ENCODE measurements around the gene DDX31. TPM values are rescaled to one million over a fixed set of nuclear protein-coding genes. Genes with fewer than 3 reads are reported as not detected.
"Not testable (repeated sequence)": the region's sequence is repeated elsewhere in the genome, so short reads cannot be mapped to it uniquely, and the experiment has no call there.

DDX31 gene
- total RNA-seq = 10 to 100 TPM; 10.2 to 10.5 TPM

GRCh38 chr9:132669698-132670456, at the start of gene DDX31:
DDX31 (minus strand) TSS chr9:132669983; CDS start chr9:132669934, 49 bp downstream.
- no peaks in the 10 kb centered on the region for H3K9me3 Mint-ChIP-seq
- H3K27ac Mint-ChIP-seq = peak within 1 kb of the TSS; percentile 85
- H3K36me3 Mint-ChIP-seq (ENCODE audit: low read depth) = peaks cover 11% of the 10 kb centered on the region
- no peaks in the 10 kb centered on the region for H3K27me3 Mint-ChIP-seq
- POLR2A ChIA-PET = interaction anchor here (0.8 to 4.3 kb wide), 28 partner anchors 9 to 1545 kb away, joined by 3 to 33 read pairs (median 4); partner anchors contain the start of genes AK8, CFAP77, NUP214 and SETX
- peaks cover 43% of the 10 kb centered on the region for H3K4me1 Mint-ChIP-seq
- CTCF ChIA-PET = interaction anchor here (1.0 to 1.6 kb wide), 6 partner anchors 10 to 361 kb away, joined by 3 to 5 read pairs (median 4); partner anchors contain the start of gene GTF3C5
- peak; percentile 87 for DNase-seq
- H3K4me3 Mint-ChIP-seq = peak within 1 kb of the TSS; percentile 83

GRCh38 chr9:132718381-132718928, 48.7 kb upstream of the DDX31 start:
- CTCF ChIA-PET; POLR2A ChIA-PET; H3K27ac Mint-ChIP-seq; H3K4me3 Mint-ChIP-seq; H3K36me3 Mint-ChIP-seq (ENCODE audit: low read depth); H3K4me1 Mint-ChIP-seq; DNase-seq; H3K9me3 Mint-ChIP-seq: not testable (repeated sequence)
- H3K27me3 Mint-ChIP-seq = peaks cover 21% of the 10 kb centered on the region

- no peak overlapping the region for H3K4me3 Mint-ChIP-seq
- ChIA-PET CTCF (no interaction called here), POLR2A (no interaction called here)
- no peaks in the 10 kb centered on the region for H3K4me1 Mint-ChIP-seq
- peaks cover 21% of the 10 kb centered on the region for H3K27me3 Mint-ChIP-seq
- no peak for DNase-seq
- no peaks in the 10 kb centered on the region for H3K36me3 Mint-ChIP-seq (ENCODE audit: low read depth)
- no peak overlapping the region for H3K27ac Mint-ChIP-seq
- H3K9me3 Mint-ChIP-seq = no peaks in the 10 kb centered on the region
Measured at GRCh38 chr9:132717326-132717945, 47.7 kb upstream of the DDX31 start.

GRCh38 chr9:132716007-132716406, 46.2 kb upstream of the DDX31 start:
- H3K9me3 Mint-ChIP-seq = no peaks in the 10 kb centered on the region
- no peak overlapping the region for H3K27ac Mint-ChIP-seq
- ChIA-PET POLR2A (no interaction called here), CTCF (no interaction called here)
- no peak overlapping the region for H3K4me3 Mint-ChIP-seq
- DNase-seq = no peak
- H3K4me1 Mint-ChIP-seq = no peaks in the 10 kb centered on the region
- H3K27me3 Mint-ChIP-seq = peaks cover 21% of the 10 kb centered on the region
- H3K36me3 Mint-ChIP-seq (ENCODE audit: low read depth) = no peaks in the 10 kb centered on the region

- peaks cover 10% of the 10 kb centered on the region for H3K27me3 Mint-ChIP-seq
- no peak for DNase-seq
- H3K4me1 Mint-ChIP-seq = no peaks in the 10 kb centered on the region
- no peak overlapping the region for H3K27ac Mint-ChIP-seq
- no peak overlapping the region for H3K4me3 Mint-ChIP-seq
- no peaks in the 10 kb centered on the region for H3K36me3 Mint-ChIP-seq (ENCODE audit: low read depth)
- ChIA-PET POLR2A (interaction anchor here (0.7 kb wide), 1 partner anchor 1263 kb away, joined by 4 read pairs; no protein-coding TSS in a partner anchor), CTCF (no interaction called here)
- no peaks in the 10 kb centered on the region for H3K9me3 Mint-ChIP-seq
Measured at GRCh38 chr9:132712753-132713152, 43.0 kb upstream of the DDX31 start.

GRCh38 chr9:132711846-132712245, 42.1 kb upstream of the DDX31 start:
- Mint-ChIP-seq H3K27ac (no peak overlapping the region), H3K9me3 (no peaks in the 10 kb centered on the region), H3K27me3 (peaks cover 5% of the 10 kb centered on the region), H3K4me3 (no peak overlapping the region), H3K36me3 (ENCODE audit: low read depth) (no peaks in the 10 kb centered on the region), H3K4me1 (no peaks in the 10 kb centered on the region)
- ChIA-PET CTCF (no interaction called here), POLR2A (no interaction called here)
- DNase-seq = no peak

- POLR2A ChIA-PET; H3K27me3 Mint-ChIP-seq; DNase-seq; H3K27ac Mint-ChIP-seq; H3K36me3 Mint-ChIP-seq (ENCODE audit: low read depth); CTCF ChIA-PET; H3K4me1 Mint-ChIP-seq; H3K9me3 Mint-ChIP-seq; H3K4me3 Mint-ChIP-seq: not testable (repeated sequence)
Measured at GRCh38 chr9:132711152-132711551, 41.4 kb upstream of the DDX31 start.

- peaks cover 7% of the 10 kb centered on the region for H3K27me3 Mint-ChIP-seq
- no peaks in the 10 kb centered on the region for H3K36me3 Mint-ChIP-seq (ENCODE audit: low read depth)
- H3K4me1 Mint-ChIP-seq = no peaks in the 10 kb centered on the region
- CTCF ChIA-PET = no interaction called here
- no peaks in the 10 kb centered on the region for H3K9me3 Mint-ChIP-seq
- POLR2A ChIA-PET = no interaction called here
- H3K4me3 Mint-ChIP-seq = no peak overlapping the region
- no peak overlapping the region for H3K27ac Mint-ChIP-seq
- DNase-seq = no peak
Measured at GRCh38 chr9:132710333-132710732, 40.5 kb upstream of the DDX31 start.

- Mint-ChIP-seq H3K4me1 (no peaks in the 10 kb centered on the region), H3K9me3 (no peaks in the 10 kb centered on the region), H3K27ac (no peak overlapping the region), H3K36me3 (ENCODE audit: low read depth) (no peaks in the 10 kb centered on the region), H3K4me3 (no peak overlapping the region), H3K27me3 (peaks cover 7% of the 10 kb centered on the region)
- ChIA-PET POLR2A (no interaction called here), CTCF (no interaction called here)
- DNase-seq = no peak
Measured at GRCh38 chr9:132708769-132709430, 39.1 kb upstream of the DDX31 start.

- ChIA-PET POLR2A (no interaction called here), CTCF (no interaction called here)
- Mint-ChIP-seq H3K4me1 (no peaks in the 10 kb centered on the region), H3K4me3 (no peak overlapping the region), H3K27me3 (peaks cover 11% of the 10 kb centered on the region), H3K36me3 (ENCODE audit: low read depth) (no peaks in the 10 kb centered on the region), H3K27ac (no peak overlapping the region), H3K9me3 (peaks cover under 1% of the 10 kb centered on the region)
- DNase-seq = no peak
Measured at GRCh38 chr9:132708239-132708638, 38.5 kb upstream of the DDX31 start.

GRCh38 chr9:132703336-132703735, 33.6 kb upstream of the DDX31 start:
- ChIA-PET POLR2A (interaction anchor here (0.9 kb wide), 1 partner anchor 9 kb away, joined by 3 read pairs; no protein-coding TSS in a partner anchor), CTCF (no interaction called here)
- Mint-ChIP-seq H3K4me1 (no peaks in the 10 kb centered on the region), H3K36me3 (ENCODE audit: low read depth) (peaks cover 3% of the 10 kb centered on the region), H3K27ac (no peak overlapping the region), H3K27me3 (peaks cover 14% of the 10 kb centered on the region), H3K4me3 (no peak overlapping the region), H3K9me3 (peaks cover 6% of the 10 kb centered on the region)
- DNase-seq = no peak

GRCh38 chr9:132702254-132702653, 32.5 kb upstream of the DDX31 start:
- Mint-ChIP-seq H3K4me3 (no peak overlapping the region), H3K27me3 (peaks cover 14% of the 10 kb centered on the region), H3K9me3 (peaks cover 17% of the 10 kb centered on the region), H3K36me3 (ENCODE audit: low read depth) (peaks cover 6% of the 10 kb centered on the region), H3K27ac (no peak overlapping the region), H3K4me1 (no peaks in the 10 kb centered on the region)
- no peak for DNase-seq
- CTCF ChIA-PET = no interaction called here
- POLR2A ChIA-PET = no interaction called here

GRCh38 chr9:132699956-132700355, 30.2 kb upstream of the DDX31 start:
- Mint-ChIP-seq H3K36me3 (ENCODE audit: low read depth) (peaks cover 13% of the 10 kb centered on the region), H3K27me3 (peaks cover 12% of the 10 kb centered on the region), H3K9me3 (peaks cover 36% of the 10 kb centered on the region), H3K4me3 (no peak overlapping the region), H3K27ac (no peak overlapping the region), H3K4me1 (no peaks in the 10 kb centered on the region)
- ChIA-PET CTCF (no interaction called here), POLR2A (no interaction called here)
- no peak for DNase-seq
